HepG2 (cell line): ENCODE data around the gene HSD17B11. TPM values are rescaled to one million over a fixed set of nuclear protein-coding genes. Genes with fewer than 3 reads are reported as not detected.

Experiments used
- ARHGAP35 ChIP-seq: sonication (generic); formaldehyde crosslinking; IDR thresholded peaks from 2 replicates; pipeline ENCODE4 v1.9.0; 2022; ENCODE audit warnings: mild to moderate bottlenecking, inconsistent platforms, moderate library complexity, missing genetic modification reagents, borderline replicate concordance
- HDAC1 ChIP-seq: sonication (generic); formaldehyde crosslinking; IDR thresholded peaks from 2 replicates; pipeline ENCODE4 v1.5.1; 2020; ENCODE audit warnings: mild to moderate bottlenecking, missing genetic modification reagents
- MED8 ChIP-seq: sonication (generic); formaldehyde crosslinking; IDR thresholded peaks from 2 replicates; pipeline ENCODE4 v1.8.1; 2023; ENCODE audit warnings: mild to moderate bottlenecking, missing genetic modification reagents; ENCODE audit not compliant: insufficient replicate concordance
- MEIS1 ChIP-seq: sonication (generic); formaldehyde crosslinking; IDR thresholded peaks from 2 replicates; pipeline ENCODE4 v1.9.0; 2021; ENCODE audit warnings: mild to moderate bottlenecking, missing genetic modification reagents, moderate library complexity, borderline replicate concordance
- NFE2L2 ChIP-seq: fragments of 150-350 bp; IDR thresholded peaks from 2 replicates; pipeline ENCODE4 v1.6.1; 2014; ENCODE audit warnings: low read length
- ZFP62 ChIP-seq: sonication (generic); formaldehyde crosslinking; IDR thresholded peaks from 2 replicates; pipeline ENCODE4 v1.4.0; 2020; ENCODE audit warnings: missing genetic modification reagents
- ZNF136 ChIP-seq: sonication (generic); formaldehyde crosslinking; IDR thresholded peaks from 2 replicates; pipeline ENCODE4 v1.8.1; 2022; ENCODE audit warnings: low read depth, mild to moderate bottlenecking, moderate library complexity, missing genetic modification reagents
- ZNF350 ChIP-seq: sonication (generic); formaldehyde crosslinking; IDR thresholded peaks from 2 replicates; pipeline ENCODE4 v1.4.0; 2020; ENCODE audit warnings: mild to moderate bottlenecking, low read depth, missing genetic modification reagents, borderline replicate concordance
- ZNF589 ChIP-seq: sonication (generic); formaldehyde crosslinking; conservative IDR thresholded peaks from 2 replicates; pipeline ENCODE4 v1.8.0; 2022; ENCODE audit warnings: mild to moderate bottlenecking, moderate library complexity, missing genetic modification reagents
- ZNF616 ChIP-seq: sonication (generic); formaldehyde crosslinking; IDR thresholded peaks from 2 replicates; pipeline ENCODE4 v1.5.0; 2020; ENCODE audit warnings: low read depth, mild to moderate bottlenecking, missing genetic modification reagents
- ZNF724P ChIP-seq: sonication (generic); formaldehyde crosslinking; IDR thresholded peaks from 2 replicates; pipeline ENCODE4 v1.8.0; 2022; ENCODE audit warnings: missing genetic modification reagents, borderline replicate concordance
- ZNF772 ChIP-seq: sonication (generic); formaldehyde crosslinking; IDR thresholded peaks from 2 replicates; pipeline ENCODE4 v1.5.0; 2020; ENCODE audit warnings: mild to moderate bottlenecking, missing genetic modification reagents
- polyA plus RNA-seq, 8 experiments: library from polyadenylated mRNA; depleted of rRNA in 3 of 8; stranded (reverse) in 7 of 8; unstranded in 1 of 8; fragments of >200 nt; fragmentation: Illumina TruSeq in 4 of 8; extraction: Trizol in 4 of 8; gene quantifications; 2 replicates each; pipeline versions ENCODE4 v1.2.1 to v1.2.3, GENCODE V29; 2011 to 2016; ENCODE audit warnings: low read depth in 4 of 8, missing spikeins in 1 of 8, mixed read lengths in 1 of 8; ENCODE audit not compliant: insufficient read depth in 1 of 8
- total RNA-seq, 5 experiments: library from RNA; depleted of rRNA; stranded (reverse); fragments of >200 nt; fragmentation: Illumina TruSeq; extraction: Trizol; gene quantifications; 2 replicates each; pipeline ENCODE4 v1.2.3, GENCODE V29; 2016; ENCODE audit warnings: low read depth in 1 of 5
- TF ChIP-seq, protein P1 (sequence below): IDR thresholded peaks from 2 replicates; pipeline ENCODE4 v1.6.1; 2016; ENCODE audit warnings: low read depth, missing genetic modification reagents, missing compliant biosample characterization
- TF ChIP-seq, protein P2 (sequence below): sonication (generic); formaldehyde crosslinking; IDR thresholded peaks from 2 replicates; pipeline ENCODE4 v1.5.0; 2020; ENCODE audit warnings: mild to moderate bottlenecking, missing genetic modification reagents, borderline replicate concordance
- TF ChIP-seq, protein P3 (sequence below): sonication (generic); formaldehyde crosslinking; IDR thresholded peaks from 2 replicates; pipeline ENCODE4 v1.4.0; 2020; ENCODE audit warnings: missing genetic modification reagents

HSD17B11 gene
- total and polyA plus RNA-seq, 2 of the 13 experiments (the other 11 are each of a cell fraction or from before 2014, with no cell fraction given): 121 to 158 TPM

DNA sequence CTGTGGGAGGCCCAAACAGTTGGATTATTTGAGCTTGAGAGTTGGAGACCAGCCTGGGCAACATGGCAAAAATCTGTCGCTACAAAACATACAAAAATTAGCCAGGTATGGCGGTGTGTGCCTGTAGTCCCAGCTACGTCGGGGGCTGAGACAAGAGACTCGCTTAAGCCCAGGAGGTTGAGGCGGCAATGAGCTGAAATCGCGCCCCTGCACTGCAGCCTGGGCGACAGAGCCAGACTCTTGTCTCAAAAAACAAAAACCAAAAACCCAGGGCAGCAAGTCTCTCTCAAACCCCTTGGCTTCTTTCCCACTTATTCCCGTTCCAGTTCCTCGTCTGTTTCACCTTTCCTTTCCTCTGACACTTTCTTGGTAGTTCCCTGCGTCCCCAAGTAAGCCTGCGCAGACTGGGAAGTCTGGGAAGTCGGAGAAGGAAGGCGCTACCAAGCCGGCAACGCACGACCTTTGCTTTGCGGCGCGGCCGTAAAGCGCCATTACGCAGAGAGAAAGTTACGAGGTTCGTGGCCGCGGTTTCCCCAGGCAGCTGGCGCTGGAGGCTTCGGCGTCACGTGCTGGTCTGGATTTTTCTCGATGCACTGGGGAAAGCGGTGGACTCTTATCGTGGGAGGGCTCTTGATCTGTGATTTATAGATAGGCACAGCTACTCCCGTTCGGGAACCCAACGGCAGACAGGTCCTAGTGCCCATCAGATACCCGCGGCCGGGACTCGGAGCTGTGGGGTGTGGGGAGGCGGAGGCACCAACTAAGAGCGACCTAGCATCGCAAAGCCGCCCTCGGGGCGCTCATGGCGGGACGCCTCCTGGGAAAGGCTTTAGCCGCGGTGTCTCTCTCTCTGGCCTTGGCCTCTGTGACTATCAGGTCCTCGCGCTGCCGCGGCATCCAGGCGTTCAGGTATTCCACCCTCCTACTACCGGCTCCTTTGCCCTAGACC, 31.4 kb upstream of the HSD17B11 start, which contains the start of gene NUDT9 (continued):
- TF ChIP-seq ZNF350 (CRISPR knock-in tag): peak; percentile 92; the same call in 1 of the 2 replicates
- peak; percentile 87 for TF ChIP-seq ZNF616 (CRISPR knock-in tag)
- TF ChIP-seq ZNF589: no peak
- no peak for TF ChIP-seq ARHGAP35 (CRISPR knock-in tag)
- peak; percentile 81 for TF ChIP-seq MEIS1
- TF ChIP-seq, protein P1, sequence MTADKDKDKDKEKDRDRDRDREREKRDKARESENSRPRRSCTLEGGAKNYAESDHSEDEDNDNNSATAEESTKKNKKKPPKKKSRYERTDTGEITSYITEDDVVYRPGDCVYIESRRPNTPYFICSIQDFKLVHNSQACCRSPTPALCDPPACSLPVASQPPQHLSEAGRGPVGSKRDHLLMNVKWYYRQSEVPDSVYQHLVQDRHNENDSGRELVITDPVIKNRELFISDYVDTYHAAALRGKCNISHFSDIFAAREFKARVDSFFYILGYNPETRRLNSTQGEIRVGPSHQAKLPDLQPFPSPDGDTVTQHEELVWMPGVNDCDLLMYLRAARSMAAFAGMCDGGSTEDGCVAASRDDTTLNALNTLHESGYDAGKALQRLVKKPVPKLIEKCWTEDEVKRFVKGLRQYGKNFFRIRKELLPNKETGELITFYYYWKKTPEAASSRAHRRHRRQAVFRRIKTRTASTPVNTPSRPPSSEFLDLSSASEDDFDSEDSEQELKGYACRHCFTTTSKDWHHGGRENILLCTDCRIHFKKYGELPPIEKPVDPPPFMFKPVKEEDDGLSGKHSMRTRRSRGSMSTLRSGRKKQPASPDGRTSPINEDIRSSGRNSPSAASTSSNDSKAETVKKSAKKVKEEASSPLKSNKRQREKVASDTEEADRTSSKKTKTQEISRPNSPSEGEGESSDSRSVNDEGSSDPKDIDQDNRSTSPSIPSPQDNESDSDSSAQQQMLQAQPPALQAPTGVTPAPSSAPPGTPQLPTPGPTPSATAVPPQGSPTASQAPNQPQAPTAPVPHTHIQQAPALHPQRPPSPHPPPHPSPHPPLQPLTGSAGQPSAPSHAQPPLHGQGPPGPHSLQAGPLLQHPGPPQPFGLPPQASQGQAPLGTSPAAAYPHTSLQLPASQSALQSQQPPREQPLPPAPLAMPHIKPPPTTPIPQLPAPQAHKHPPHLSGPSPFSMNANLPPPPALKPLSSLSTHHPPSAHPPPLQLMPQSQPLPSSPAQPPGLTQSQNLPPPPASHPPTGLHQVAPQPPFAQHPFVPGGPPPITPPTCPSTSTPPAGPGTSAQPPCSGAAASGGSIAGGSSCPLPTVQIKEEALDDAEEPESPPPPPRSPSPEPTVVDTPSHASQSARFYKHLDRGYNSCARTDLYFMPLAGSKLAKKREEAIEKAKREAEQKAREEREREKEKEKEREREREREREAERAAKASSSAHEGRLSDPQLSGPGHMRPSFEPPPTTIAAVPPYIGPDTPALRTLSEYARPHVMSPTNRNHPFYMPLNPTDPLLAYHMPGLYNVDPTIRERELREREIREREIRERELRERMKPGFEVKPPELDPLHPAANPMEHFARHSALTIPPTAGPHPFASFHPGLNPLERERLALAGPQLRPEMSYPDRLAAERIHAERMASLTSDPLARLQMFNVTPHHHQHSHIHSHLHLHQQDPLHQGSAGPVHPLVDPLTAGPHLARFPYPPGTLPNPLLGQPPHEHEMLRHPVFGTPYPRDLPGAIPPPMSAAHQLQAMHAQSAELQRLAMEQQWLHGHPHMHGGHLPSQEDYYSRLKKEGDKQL (CRISPR knock-in tag): no peak
- TF ChIP-seq ZFP62 (CRISPR knock-in tag): no peak
- no peak for TF ChIP-seq NFE2L2
- peak; percentile 63 for TF ChIP-seq MED8 (CRISPR knock-in tag)
- TF ChIP-seq, protein P2, sequence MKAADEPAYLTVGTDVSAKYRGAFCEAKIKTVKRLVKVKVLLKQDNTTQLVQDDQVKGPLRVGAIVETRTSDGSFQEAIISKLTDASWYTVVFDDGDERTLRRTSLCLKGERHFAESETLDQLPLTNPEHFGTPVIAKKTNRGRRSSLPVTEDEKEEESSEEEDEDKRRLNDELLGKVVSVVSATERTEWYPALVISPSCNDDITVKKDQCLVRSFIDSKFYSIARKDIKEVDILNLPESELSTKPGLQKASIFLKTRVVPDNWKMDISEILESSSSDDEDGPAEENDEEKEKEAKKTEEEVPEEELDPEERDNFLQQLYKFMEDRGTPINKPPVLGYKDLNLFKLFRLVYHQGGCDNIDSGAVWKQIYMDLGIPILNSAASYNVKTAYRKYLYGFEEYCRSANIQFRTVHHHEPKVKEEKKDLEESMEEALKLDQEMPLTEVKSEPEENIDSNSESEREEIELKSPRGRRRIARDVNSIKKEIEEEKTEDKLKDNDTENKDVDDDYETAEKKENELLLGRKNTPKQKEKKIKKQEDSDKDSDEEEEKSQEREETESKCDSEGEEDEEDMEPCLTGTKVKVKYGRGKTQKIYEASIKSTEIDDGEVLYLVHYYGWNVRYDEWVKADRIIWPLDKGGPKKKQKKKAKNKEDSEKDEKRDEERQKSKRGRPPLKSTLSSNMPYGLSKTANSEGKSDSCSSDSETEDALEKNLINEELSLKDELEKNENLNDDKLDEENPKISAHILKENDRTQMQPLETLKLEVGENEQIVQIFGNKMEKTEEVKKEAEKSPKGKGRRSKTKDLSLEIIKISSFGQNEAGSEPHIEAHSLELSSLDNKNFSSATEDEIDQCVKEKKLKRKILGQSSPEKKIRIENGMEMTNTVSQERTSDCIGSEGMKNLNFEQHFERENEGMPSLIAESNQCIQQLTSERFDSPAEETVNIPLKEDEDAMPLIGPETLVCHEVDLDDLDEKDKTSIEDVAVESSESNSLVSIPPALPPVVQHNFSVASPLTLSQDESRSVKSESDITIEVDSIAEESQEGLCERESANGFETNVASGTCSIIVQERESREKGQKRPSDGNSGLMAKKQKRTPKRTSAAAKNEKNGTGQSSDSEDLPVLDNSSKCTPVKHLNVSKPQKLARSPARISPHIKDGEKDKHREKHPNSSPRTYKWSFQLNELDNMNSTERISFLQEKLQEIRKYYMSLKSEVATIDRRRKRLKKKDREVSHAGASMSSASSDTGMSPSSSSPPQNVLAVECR (CRISPR knock-in tag): peak; percentile 88; the same call in 1 of the 2 replicates
- no peak; the same call in 1 of the 2 replicates for TF ChIP-seq ZNF724P
- peak; percentile 83 for TF ChIP-seq HDAC1 (CRISPR knock-in tag)
- TF ChIP-seq, protein P3, sequence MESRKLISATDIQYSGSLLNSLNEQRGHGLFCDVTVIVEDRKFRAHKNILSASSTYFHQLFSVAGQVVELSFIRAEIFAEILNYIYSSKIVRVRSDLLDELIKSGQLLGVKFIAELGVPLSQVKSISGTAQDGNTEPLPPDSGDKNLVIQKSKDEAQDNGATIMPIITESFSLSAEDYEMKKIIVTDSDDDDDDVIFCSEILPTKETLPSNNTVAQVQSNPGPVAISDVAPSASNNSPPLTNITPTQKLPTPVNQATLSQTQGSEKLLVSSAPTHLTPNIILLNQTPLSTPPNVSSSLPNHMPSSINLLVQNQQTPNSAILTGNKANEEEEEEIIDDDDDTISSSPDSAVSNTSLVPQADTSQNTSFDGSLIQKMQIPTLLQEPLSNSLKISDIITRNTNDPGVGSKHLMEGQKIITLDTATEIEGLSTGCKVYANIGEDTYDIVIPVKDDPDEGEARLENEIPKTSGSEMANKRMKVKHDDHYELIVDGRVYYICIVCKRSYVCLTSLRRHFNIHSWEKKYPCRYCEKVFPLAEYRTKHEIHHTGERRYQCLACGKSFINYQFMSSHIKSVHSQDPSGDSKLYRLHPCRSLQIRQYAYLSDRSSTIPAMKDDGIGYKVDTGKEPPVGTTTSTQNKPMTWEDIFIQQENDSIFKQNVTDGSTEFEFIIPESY (CRISPR knock-in tag): no peak
- peak; percentile 79; the same call in 1 of the 2 replicates for TF ChIP-seq ZNF136 (CRISPR knock-in tag)
- peak; percentile 90 for TF ChIP-seq ZNF772 (CRISPR knock-in tag)
